Measurements from ENCODE around the gene AUH. TPM values are rescaled to one million over a fixed set of nuclear protein-coding genes. Genes with fewer than 3 reads are reported as not detected.
A peak's percentile ranks its signal among the peaks of the same experiment; 100 is the strongest.

The AUH gene
- total and polyA plus RNA-seq, 12 donors, result 16.3 to 56.3 (median 44.2) TPM

- peaks cover 0 to 4% (median 0%) of the 10 kb centered on the region in 11 donors for H3K9me3 ChIP-seq
- H3K4me1 ChIP-seq, result peaks cover 0 to 50% (median 12%) of the 10 kb centered on the region in 9 donors
- ATAC-seq (peak in 7 of 8 donors; percentile 40 to 77 (median 48)), DNase-seq (peak; percentile 26 to 64)
- no peaks in the 10 kb centered on the region for H3K36me3 ChIP-seq
- intact Hi-C loops (cut with DNase I), result loop anchor here in 1 of 10 donors (5.0 kb wide), 1 partner anchor 42 kb away; no protein-coding TSS in a partner anchor
- no peaks in the 10 kb centered on the region for H3K27me3 ChIP-seq
- TF ChIP-seq, protein P1, sequence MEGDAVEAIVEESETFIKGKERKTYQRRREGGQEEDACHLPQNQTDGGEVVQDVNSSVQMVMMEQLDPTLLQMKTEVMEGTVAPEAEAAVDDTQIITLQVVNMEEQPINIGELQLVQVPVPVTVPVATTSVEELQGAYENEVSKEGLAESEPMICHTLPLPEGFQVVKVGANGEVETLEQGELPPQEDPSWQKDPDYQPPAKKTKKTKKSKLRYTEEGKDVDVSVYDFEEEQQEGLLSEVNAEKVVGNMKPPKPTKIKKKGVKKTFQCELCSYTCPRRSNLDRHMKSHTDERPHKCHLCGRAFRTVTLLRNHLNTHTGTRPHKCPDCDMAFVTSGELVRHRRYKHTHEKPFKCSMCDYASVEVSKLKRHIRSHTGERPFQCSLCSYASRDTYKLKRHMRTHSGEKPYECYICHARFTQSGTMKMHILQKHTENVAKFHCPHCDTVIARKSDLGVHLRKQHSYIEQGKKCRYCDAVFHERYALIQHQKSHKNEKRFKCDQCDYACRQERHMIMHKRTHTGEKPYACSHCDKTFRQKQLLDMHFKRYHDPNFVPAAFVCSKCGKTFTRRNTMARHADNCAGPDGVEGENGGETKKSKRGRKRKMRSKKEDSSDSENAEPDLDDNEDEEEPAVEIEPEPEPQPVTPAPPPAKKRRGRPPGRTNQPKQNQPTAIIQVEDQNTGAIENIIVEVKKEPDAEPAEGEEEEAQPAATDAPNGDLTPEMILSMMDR (IDR thresholded peaks at IDR 0.05), result no peak
- WGBS, 2 donors, result 71 to 76% methylated on average over 21 of the region's 21 CpGs
- no peak overlapping the region for H3K4me3 ChIP-seq
- H3K27ac ChIP-seq, result peak overlapping the region in 1 of 10 donors; percentile 70
These were observed 196.8 kb downstream of the AUH start for GRCh38 chr9:91164724-91165520.

Other genes with a start within 250 kb of the AUH start
- gene NFIL3, start 61.9 kb upstream of the AUH start, total RNA-seq, result 10 to 100 TPM; 18.6 to 88.0 (median 30.5) TPM
- 10 to 100 TPM; 10.8 to 24.7 TPM for gene NFIL3, start 61.9 kb upstream of the AUH start, polyA plus RNA-seq

Data from heart right ventricle (tissue), 16 donors.